Activated CD4-positive, CD25-positive, alpha-beta regulatory T cell treated with anti-CD3 and anti-CD28 coated beads, Interleukin-2, amount 50 U/mL, for 72 hours (primary cell): ENCODE results near the gene CRYM.

ENCODE experiments used
- DNase-seq: peaks from one replicate; pipeline ENCODE4 v3.0.0; 2021

Gene CRYM

DNA sequence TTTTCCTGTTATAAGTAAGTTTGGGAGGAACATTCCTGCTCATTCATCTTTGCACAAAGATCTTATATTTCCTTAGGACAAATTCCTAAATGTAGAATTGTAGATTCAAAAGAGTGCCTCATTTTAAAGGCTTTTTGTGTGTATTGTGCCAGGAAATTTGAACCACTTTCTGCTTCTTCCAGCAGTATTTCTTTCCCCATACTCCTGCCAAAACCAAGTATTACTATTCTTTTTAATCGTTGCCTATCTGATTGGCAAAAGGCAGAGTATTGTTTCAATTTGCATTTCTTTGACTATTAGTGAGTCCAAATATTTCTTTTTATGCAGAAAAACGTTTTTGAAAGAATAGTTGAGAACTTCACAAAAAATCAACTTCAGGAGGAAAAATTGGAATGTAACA is 35.3 kb downstream of the CRYM start:
- no peak for DNase-seq

DNA sequence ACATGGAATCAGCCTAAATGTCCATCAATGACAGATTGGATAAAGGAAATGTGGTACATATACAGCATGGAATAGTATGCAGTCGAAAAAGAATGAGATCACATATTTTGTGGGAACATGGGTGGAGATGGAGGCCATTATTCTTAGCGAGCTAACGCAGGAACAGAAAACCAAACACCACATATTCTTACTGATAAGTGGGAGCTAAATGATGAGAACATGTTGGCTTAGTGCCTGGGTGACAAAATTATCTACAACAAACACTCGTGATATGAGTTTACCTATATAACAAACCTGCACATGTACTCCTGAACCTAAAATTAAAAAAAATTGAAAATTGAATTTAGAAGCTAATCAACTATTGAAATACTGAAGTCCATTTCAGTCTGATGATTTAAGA is 38.4 kb downstream of the CRYM start:
- no peak for DNase-seq

GRCh38 chr16:21236831-21237230 is 41.3 kb downstream of the CRYM start:
- DNase-seq: no peak

- DNase-seq: no peak
These were observed 42.9 kb downstream of the CRYM start for GRCh38 chr16:21235199-21235585.

DNA sequence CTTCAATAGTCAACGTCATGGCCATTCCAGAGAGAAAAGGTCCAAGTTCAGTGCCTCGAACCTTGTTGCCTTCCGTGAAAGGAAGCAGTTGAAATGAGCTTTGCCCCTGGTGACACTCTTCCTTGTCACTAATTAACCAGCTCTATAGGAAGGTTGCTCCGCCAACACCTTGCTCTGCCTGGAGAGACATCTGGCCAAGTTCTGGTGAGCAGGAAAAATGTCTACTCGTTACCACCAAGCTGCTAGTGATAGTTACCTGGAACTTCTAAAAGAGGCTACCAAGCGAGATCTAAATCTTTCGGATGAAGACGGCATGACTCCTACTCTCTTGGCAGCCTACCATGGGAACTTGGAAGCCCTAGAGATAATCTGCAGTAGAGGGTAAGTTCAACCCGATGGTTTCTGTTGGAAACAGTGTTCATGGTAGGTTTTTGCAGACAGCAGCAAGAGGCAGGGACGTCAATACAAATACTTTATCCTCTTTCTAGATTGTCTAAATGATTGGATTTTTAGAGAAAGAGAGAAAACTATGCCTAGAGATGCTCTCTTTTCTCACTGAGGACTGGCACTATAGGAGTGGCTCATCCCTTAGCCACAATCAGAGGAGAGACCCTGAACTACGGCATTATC is 44.5 kb downstream of the CRYM start, which contains the start of gene ANKS4B:
TSS of gene ANKS4B (plus strand) at position 179 of the 630 bp plus-strand sequence. CDS start at position 218, 39 bp downstream.
- no peak for DNase-seq

- DNase-seq: no peak
These were observed 45.0 kb downstream of the CRYM start for GRCh38 chr16:21233045-21233520.

DNA sequence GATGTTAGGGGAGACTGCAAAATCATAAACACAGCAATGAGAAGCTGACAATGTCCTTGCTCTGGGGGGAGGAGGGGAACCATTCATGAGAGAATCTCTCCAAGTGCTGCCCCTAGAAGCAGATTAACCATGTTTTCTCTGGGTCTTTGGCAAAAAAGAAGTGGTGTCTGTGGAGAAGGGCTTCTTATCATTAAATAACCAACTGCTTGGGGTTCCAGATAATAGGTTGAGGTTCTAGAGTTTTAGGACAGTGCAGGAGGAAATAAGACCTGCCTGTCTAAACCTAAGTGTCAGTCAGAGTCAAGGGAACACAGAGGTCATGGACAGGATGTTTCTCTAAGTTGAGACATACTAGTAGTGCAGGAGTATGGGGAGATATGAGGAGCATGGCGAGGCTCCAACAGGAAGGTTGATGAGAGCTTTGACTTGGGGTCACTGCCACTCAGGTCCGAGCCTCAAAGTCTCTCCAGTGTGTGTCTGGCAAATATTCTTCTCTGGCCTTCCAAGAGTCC is 49.7 kb downstream of the CRYM start:
- DNase-seq: no peak

DNA sequence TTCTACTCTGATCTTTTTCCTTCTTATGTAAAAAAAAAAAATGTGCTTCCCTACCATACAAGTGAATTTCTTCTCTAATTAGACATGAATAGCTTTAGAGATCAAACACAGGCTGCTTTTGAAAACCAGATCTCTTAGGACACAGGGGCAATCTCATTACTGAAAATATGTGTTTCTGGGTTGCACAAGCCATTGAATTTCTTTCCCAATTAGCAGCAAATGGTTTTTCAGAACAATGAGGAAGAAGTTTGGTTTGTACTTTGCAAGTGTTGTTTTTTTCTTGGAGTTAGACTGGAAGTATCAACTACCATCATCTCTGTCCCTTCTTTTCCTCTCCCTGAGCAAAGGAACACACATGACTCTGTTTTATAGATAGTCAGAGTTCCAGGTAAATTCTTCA is 50.2 kb downstream of the CRYM start:
- DNase-seq: no peak

GRCh38 chr16:21226749-21227148 is 51.3 kb downstream of the CRYM start:
- no peak for DNase-seq

DNA sequence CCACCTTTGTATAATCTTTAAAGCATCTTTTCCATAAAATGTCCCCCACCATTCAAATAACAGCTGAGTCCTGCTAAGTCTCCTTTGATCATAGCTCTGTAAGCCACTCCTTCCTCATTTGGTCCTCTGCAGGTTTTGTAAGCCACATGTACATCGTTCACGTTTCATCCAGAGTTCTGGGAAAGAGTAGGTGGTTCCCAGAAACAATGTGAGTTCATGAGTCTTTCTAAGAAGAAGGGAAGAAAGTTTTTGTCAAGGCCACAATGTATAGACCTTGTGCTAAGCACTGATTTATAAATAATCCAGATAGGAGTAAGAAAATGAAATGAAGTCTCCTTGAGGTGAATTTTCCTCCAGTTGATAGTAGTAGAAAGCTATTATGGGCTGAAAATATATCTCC is 53.3 kb downstream of the CRYM start:
- no peak for DNase-seq

DNA sequence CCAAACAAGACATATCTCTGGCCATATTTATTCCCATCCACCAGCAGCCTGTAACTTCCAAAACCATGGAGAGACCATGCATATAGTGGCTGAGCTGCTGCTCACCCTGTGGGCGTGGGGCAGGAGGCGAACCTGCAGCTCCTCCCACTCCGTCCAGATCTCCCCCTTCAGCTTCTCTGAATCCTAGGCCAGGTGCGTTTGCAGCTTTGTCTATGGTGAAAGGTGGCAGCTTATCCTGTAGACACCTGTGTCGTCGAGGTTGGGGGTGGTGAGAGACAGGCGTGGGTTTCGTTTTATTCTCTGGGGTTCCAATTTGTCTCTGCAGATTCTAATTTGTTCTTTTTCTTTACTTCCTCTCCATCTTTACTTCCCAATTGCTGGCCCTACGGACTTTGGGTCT is 54.3 kb downstream of the CRYM start:
- no peak for DNase-seq

DNA sequence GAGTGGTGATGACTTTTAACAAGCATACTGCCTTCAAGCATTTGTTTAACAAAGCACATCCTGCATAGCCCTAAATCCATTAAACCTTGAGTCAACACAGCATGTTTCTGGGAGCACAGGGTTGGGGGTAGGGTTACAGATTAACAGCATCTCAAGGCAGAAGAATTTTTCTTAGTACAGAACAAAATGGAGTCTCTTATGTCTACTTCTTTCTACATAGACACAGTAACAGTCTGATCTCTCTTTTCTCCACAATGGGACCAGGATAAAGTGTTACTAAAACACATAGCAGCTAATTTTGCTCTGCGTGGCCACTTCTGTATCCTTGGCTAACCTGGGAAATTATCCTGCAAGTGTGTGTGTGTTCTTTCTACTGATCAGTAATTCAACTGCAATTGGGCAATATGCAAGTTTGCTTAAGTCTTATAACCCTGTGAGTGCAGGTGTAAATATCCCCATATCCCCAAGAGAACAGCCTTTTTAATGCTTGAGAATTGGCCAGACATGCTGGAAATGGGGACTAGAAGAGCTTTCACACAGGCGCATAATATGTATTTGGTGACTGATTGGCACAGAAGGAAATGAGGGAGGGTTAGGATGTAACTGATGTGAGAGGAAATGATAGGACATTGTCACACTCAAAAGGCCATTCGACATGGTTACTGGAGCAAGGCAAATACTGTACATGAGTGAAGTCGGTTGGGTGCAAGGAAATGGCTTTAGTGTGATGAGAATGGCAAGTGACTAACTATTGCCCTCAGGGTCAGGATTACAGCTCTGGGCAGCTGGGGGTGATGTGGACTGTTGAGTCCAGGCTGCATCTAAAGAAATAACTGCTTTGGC is 55.4 kb downstream of the CRYM start:
- DNase-seq: no peak

- DNase-seq: no peak
These were observed 58.5 kb downstream of the CRYM start for GRCh38 chr16:21219551-21219950.

- no peak for DNase-seq
These were observed 59.9 kb downstream of the CRYM start for GRCh38 chr16:21218153-21218552.

GRCh38 chr16:21217121-21217520 is 61.0 kb downstream of the CRYM start:
- DNase-seq: no peak

DNA sequence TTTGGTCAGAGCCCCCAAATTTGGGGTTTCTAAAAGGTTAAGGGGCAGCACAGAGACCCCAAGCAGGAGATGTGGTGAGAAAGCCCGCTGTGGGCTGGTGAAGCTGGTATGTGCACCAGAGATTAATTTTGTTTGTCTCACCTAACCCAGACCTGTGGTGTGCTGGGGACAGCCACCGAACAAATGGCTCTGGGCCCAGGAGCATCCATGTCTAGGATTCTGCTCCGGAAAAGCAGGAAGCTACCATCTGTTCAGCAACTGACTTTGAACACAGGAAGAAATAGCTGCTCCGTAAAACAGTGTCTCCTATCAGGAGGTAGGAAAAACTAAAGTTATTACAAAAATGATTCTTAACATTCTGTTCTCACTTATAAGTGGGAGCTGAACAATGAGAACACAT is 64.0 kb downstream of the CRYM start:
- DNase-seq: no peak

- no peak for DNase-seq
These were observed 66.6 kb downstream of the CRYM start, which contains the start of gene ZP2 for GRCh38 chr16:21211486-21211885. TSS of gene ZP2 (minus strand) at chr16:21211574. CDS start at chr16:21211547, 27 bp downstream.
